ENCODE results near the gene MLLT6.

GRCh38 chr17:38690386-38690785 is 14.7 kb upstream of the MLLT6 start:
- TF ChIP-seq, protein P1, sequence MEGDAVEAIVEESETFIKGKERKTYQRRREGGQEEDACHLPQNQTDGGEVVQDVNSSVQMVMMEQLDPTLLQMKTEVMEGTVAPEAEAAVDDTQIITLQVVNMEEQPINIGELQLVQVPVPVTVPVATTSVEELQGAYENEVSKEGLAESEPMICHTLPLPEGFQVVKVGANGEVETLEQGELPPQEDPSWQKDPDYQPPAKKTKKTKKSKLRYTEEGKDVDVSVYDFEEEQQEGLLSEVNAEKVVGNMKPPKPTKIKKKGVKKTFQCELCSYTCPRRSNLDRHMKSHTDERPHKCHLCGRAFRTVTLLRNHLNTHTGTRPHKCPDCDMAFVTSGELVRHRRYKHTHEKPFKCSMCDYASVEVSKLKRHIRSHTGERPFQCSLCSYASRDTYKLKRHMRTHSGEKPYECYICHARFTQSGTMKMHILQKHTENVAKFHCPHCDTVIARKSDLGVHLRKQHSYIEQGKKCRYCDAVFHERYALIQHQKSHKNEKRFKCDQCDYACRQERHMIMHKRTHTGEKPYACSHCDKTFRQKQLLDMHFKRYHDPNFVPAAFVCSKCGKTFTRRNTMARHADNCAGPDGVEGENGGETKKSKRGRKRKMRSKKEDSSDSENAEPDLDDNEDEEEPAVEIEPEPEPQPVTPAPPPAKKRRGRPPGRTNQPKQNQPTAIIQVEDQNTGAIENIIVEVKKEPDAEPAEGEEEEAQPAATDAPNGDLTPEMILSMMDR (IDR thresholded peaks at IDR 0.05), result no peak
- no peak for TF ChIP-seq POLR2A (IDR thresholded peaks at IDR 0.05)
